GM19372 (cell line): ENCODE data around the gene ZNF593OS.
A peak's percentile ranks its signal among the peaks of the same experiment; 100 is the strongest.

Source experiments
- ATAC-seq: cut with Tn5 transposase; IDR thresholded peaks from one replicate; pipeline ENCODE4 v1.9.1; 2021; ENCODE audit warnings: mild to moderate bottlenecking, low read depth, moderate library complexity; ENCODE audit not compliant: unreplicated experiment

ZNF593OS gene

DNA sequence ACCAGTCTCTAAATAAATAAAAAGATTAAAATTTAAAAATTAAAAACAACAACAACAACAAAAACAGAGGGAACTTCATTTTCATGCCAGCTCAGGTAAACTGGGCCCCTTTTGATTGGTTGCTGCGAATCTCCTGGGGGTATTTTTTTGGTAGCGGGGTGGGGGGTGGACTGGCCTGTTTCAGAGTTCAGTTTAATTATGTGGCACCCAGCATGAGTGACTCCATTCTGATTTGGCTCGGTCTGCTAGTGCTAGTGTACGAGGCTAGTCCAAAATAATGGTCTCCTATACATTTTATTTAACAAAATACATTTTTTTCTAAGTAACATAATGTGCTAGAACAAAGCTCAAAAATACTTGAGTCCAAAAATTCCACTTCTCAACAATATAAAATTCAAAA, 41.9 kb downstream of the ZNF593OS start:
- no peak for ATAC-seq

GRCh38 chr1:26127235-26128163, 44.1 kb downstream of the ZNF593OS start:
- ATAC-seq, result no peak

GRCh38 chr1:26126321-26127084, 45.1 kb downstream of the ZNF593OS start:
- ATAC-seq, result peak; percentile 90

- no peak for ATAC-seq
Observed at GRCh38 chr1:26125946-26126320, 45.7 kb downstream of the ZNF593OS start.

- ATAC-seq, result no peak
Observed at GRCh38 chr1:26125382-26125781, 46.2 kb downstream of the ZNF593OS start.

- no peak for ATAC-seq
Observed at GRCh38 chr1:26124418-26125331, 47.0 kb downstream of the ZNF593OS start.

- ATAC-seq, result no peak
Observed at GRCh38 chr1:26122988-26123973, 48.4 kb downstream of the ZNF593OS start.

DNA sequence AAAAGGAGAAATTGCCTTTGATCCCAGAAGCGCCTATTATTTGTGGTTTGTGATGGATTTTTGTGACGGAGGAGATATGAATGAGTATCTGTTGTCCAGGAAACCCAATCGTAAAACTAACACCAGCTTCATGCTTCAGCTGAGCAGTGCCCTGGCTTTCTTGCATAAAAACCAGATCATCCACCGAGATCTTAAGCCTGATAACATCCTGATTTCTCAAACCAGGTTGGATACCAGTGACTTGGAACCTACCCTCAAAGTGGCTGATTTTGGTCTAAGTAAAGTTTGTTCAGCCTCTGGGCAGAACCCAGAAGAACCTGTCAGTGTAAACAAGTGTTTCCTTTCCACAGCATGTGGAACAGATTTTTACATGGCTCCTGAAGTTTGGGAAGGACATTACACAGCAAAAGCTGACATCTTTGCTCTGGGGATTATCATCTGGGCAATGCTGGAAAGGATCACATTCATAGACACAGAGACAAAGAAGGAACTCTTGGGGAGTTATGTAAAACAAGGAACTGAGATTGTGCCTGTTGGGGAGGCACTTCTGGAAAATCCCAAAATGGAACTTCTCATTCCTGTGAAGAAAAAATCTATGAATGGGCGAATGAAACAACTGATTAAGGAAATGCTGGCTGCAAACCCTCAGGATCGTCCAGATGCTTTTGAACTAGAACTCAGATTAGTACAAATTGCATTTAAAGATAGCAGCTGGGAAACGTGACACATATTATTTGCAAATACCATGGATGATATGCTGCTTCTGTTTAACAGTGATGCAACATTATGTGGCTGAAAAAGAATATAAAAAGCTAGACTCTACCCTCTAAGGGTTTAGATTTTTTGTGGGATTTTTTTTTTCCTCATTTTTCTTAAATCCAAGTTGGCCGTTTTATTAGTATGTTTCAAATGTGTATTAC, 49.5 kb downstream of the ZNF593OS start:
- no peak for ATAC-seq

GRCh38 chr1:26119892-26120608, 51.6 kb downstream of the ZNF593OS start:
- ATAC-seq, result no peak
